ENCODE measurements around the gene NLRC3.

NLRC3 gene

GRCh38 chr16:3596101-3596861 lies 19.1 kb upstream of the NLRC3 start:
- no peak for DNase-seq

GRCh38 chr16:3595521-3596021 lies 18.4 kb upstream of the NLRC3 start:
- DNase-seq = no peak

DNA sequence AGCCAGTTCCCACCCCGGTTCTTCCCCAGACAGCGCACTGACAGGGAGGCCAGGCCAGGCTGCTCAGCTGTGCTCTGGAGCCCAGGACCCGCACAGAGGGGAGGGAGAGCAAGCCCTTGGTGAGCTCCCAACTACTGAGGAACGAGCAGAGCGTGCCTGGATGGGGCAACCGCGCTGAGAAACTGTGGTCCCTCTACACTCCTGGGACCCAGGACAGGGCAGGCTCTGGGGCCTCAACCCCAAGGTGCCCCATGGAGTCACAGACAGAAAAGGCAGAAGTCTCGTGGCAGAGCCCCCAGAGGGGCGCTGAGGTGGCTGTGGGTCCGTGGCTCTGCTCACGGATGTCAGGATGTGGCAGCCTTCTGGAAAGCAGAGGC lies 17.9 kb upstream of the NLRC3 start:
- no peak for DNase-seq

- DNase-seq = no peak
Observed at GRCh38 chr16:3594316-3595109, 17.3 kb upstream of the NLRC3 start.

GRCh38 chr16:3592559-3592958 lies 15.4 kb upstream of the NLRC3 start:
- DNase-seq = no peak

DNA sequence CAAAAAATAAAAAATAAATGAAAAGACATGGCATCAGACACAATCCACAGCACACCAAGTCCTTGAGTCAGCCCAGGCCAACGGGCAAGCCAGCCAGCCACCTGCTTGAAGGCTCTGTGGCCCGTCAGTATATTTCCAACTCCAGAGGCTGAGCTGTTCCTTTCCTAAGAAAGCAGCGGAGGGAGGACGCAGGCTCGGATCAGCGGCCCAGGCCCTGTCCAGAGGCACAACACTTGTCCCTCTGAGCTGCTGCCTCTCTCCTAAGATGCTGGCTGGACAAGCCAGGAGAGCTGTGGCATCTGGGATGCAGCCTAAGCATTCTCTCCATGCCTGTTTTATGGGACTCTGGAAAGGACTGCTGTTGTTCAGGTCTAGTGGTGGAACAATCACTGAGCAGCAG lies 14.8 kb upstream of the NLRC3 start:
- DNase-seq = no peak

DNA sequence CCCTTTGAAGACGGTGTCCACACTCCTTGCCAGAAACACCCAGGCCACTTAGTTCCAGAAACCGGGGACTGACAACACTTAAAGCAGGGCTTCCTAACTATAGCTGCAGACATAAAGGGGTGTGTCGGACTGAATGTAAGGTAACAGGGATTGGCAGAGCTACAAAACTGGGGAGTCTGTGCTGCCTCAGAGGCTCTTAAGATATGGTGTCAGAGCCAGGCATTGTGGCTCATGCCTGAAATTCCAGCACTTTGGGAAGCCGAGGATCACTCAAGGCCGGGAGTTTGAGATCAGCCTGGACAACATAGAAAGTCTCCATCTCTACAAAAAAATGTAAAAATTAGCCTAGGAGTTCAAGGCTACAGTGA lies 14.2 kb upstream of the NLRC3 start:
- no peak for DNase-seq

GRCh38 chr16:3590736-3591435 lies 13.7 kb upstream of the NLRC3 start:
- DNase-seq = no peak

DNA sequence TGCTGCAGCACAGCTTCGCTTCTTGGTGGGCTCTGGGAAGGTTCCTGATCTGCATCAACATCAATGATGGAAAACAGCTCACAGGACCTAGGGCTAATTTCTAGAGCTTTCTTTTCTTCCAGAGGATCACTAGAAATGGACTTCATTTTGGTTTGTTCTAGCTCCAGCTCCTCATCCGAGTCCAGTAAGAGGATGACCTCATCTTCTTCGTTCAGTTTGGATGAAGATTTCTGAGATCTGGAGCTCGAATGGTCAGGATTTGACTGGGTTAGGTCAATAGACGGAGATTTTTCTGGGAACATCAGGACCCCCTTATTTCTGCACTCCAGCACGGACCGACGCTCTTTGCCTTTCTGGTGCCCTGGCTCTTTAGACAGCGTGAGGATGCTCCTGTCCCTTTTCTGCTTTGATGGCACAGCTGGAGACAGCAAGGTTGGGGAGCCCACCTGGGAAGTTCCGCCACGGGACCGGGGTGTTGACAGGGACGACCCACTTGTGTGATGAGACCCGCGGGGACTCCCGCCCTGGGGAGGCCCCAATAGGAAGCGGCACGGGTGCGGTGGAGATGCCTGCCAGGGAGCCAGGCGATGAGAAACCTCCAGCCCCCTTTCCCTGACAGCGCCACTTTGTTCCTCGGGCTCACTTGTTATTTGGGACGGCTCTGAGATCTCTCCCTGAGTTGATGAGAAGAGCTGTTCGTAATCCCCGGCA lies 12.9 kb upstream of the NLRC3 start:
- DNase-seq = no peak

DNA sequence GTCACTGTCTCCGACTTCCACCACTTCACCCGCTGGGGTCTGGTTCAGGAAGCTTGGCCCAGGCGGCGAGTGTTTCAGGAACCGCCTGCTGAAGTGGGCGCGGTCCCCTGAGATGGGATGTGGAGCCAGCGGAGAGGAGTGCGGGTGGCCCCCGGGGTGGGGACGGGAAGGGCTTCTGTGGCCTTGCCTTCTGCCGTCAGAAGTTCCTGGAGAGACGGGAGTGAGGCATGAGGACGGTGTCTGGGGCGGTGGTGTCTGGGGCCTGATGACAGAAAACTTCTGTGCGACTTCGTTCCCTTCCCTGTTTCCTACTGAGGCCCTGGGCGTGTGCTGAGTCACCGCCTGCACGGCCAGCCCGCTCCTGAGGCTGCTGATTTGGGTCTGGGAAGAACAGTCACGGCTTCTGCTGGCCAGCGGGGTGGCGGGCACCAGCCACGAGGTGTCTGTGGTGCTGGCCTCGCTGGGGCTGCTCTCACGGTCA lies 12.3 kb upstream of the NLRC3 start:
- DNase-seq = no peak

DNA sequence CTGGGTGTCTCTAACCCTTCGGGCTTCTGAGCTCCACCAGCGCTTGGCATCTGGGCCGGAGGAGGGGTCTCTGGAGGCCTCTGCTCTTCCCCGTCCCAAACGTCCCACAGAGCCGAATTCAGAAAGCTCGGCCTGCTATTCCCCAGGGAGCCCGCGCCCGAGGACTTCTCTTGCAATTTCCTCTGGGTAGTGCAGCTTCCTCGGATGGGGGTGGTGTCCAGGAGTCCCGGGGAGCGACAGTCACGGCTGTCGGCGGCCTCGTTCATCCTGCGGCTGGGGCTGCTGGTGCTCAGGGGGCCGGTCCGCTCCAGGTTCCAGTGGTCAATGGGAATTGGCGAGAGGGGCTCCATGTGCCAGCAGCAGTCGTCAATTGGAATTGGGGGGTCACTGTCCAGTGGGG lies 11.8 kb upstream of the NLRC3 start:
- DNase-seq = no peak

GRCh38 chr16:3587547-3588110 lies 10.4 kb upstream of the NLRC3 start:
- DNase-seq = no peak

DNA sequence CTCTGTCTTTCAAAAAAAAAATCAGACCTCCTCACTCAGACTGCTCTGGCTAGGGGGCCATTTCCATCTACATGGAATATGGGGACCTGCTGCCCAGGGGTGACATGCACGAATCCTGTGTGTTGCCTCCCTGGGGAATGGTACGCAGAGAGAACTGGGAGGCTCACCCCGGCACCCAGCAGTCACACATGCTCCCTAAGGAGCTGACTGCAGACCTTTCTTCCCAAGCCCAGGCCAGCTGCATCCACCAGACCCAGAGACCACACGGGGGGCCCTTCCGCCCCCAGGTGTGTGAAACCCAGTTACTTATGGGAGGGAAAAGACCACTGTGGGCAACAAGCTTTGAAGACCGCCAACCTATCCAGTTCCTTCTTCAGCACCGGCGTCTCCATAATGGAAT lies 7.2 kb upstream of the NLRC3 start:
- no peak for DNase-seq

DNA sequence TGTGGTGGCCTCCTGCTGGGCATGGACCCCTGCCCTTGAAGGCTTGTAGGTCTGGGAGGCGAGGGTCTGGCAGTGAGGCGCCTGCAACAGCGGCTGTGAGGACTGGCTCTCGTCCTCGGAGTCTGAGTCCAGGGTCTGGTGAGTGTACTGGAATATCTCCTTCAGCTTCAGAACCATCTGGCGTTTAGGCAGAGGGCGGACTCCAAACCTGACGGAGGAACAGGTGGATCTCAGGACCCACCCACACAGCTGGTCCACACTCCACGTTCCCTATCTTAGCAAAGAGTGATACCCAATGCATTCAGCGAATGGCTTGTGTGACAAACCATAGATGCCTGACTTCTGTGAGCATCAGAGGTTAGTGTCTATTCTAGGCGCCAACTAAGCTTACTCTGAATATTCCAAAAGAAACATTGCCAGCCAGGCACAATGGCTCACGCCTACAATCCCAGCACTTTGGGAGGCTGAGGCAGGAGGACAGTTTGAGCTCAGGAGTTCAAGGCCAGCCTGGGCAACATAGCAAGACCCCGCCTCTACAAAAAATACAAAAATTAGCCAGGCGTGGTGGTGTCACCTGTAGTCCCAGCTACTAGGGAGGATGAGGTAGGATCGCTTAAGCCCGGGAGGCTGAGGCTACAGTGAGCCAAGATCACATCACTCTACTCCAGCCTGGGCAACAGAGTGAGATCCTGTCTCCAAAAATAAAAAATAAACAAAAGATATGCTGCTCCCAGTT lies 6.3 kb upstream of the NLRC3 start:
- no peak for DNase-seq

DNA sequence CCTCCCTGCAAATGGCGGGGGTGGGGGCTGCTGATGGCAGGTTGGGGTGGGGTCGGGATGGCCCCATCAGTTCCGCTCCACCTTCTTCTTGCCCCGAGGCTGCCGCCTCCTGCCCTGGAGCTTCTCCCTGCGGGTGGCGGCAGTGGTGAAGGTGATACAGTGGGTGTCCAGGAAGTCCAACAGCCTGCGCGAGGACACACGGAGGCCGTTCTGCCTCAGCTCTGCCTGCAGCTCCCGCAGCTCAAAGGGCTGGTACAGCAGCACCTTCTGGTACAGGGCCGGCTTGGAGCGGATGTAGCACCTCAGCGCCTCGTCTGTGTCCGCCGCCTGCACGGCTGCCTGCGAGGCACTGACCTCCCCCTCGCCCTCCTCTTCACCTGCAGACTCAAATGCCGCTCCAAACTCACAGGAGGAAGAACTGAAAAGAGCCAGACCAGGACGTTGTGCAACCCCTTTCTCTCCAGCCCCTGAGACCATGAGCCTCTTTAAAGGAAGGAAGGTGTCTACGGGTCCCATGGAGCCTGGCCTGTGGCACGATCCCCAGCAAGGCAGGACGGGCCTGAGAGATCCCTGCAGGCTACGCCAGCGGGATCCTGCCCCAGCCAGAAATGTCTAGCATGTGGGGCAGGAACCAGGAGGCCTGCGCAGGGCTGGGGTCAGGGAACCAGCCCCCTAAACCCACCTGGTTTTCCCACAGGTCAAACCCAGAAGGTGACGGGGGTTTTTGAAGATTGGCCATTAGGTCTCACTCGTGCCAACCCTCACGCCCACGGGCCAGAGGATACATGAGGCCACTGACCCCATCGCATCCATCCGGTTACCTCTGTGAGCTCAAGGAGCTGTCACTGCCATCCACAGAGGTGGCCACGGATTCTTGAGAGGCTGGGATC lies 5.3 kb upstream of the NLRC3 start:
- no peak for DNase-seq

DNA sequence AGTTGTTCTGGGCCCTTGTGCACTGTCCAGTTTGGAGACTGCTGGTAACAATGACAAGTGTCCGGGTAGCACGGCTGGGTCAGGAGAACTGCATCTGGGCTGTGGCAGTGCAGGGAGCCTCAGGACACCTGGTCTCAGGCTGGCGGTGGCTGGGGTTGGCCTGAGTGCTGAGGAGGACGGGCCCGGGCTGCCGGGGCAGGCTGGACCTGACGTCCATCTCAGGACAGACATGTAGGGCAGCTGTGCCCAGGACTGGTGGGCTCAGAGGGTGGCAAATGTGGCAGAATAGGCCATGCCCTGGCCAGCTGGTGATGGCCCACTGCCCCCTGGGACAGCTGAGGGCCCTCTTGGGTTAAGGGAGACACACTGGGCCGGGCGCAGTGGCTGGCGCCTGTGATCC lies 4.2 kb upstream of the NLRC3 start:
- DNase-seq = no peak

DNA sequence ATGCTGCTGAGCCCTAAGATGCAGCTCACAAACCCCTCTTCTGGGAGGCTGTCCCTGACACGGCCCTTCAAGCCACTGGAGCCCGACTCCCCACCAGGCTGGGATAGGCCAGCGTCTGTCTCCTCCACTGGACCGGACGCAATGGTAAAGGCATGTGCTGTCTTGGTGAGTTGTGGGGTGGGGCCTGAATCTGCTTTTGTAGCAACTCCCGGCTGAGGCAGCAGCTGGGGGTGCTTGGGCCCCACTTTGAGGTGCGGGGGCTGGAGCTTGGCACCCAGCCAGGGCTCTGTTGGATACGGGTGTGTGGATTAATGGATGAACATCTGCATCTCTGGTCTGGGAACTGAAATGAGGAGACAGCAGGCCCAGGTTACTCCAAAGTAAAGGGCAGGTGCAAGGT lies 3.5 kb upstream of the NLRC3 start:
- DNase-seq = no peak

- no peak for DNase-seq
Observed at GRCh38 chr16:3580251-3580651, 3.0 kb upstream of the NLRC3 start.

DNA sequence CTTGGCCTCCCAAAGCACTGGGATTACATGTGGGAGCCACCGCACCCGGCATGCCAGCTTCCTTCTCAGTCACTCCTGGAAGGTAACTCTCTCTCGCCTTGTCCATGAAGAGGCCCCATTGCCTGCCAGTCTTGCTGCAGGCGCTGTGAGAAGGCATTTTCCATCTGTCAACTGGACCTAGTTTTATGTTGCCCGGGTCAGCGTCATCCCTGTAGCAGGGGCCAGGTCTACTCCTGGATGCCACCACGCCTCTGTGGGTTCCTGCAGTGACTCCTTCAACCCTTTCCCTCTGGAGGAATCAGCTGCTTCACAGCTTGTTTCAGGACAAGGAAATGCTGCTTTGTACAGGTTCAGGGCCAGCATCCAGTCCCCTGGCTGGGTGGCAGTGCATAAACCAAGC lies 2.6 kb upstream of the NLRC3 start:
- DNase-seq = no peak

DNA sequence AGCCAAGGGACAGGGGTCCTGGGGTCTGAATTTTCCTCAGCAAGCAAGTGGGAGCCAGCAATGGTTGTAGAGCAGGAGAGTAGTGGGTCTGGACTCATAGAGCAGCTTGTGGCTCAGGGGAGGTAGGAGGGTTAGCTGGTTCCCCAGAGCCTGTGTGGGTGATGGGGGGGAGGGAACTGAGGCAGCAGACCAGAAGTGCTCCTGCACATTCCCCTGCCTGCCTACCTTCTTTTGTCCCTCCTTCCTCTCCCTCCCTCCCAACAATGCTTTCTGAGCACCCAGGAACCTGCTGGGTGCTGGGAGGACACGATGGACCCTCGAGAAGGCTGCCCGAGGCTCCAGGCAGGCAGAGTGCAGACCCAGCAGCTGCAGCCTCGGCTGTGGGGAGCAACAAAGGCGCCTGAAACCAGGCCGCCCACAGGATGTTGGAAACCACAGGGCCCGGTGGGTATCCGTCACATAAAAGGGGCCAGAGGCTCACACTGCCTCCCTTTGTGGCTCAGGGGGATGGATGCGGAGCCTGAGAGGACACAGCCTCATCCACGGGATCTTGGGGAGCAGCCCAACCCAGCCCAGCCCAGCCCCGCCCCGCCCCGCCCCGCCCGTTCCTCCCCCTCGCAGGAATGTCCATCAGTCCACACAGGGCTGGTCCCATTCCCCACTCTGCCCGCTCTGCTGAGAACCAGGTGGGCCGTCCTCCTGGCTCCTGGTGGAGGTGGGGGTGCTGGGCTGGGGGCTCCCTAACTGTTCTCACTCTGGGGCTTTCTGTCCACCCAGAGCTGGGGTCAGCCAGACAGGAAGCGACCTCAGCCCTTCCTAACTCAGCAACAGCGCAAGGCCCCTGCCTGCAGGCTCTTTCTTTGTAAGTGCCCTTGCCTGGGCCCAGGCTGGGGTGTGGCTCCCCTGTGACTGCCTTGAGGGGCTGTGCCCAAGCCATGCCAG lies 1.7 kb upstream of the NLRC3 start:
- DNase-seq = peak; percentile 81 to 84

Measured in activated T-cell treated with anti-CD3 and anti-CD28 coated beads, Interleukin-2, amount 50 U/mL, for 48 hours (primary cell).